HG02884 (cell line): ENCODE measurements around the gene ARHGEF16.

ENCODE experiments used
- ATAC-seq: cut with Tn5 transposase; IDR thresholded peaks from one replicate; pipeline ENCODE4 v1.9.1; 2021; ENCODE audit warnings: mild to moderate bottlenecking, moderate library complexity; ENCODE audit not compliant: unreplicated experiment

Gene ARHGEF16

DNA sequence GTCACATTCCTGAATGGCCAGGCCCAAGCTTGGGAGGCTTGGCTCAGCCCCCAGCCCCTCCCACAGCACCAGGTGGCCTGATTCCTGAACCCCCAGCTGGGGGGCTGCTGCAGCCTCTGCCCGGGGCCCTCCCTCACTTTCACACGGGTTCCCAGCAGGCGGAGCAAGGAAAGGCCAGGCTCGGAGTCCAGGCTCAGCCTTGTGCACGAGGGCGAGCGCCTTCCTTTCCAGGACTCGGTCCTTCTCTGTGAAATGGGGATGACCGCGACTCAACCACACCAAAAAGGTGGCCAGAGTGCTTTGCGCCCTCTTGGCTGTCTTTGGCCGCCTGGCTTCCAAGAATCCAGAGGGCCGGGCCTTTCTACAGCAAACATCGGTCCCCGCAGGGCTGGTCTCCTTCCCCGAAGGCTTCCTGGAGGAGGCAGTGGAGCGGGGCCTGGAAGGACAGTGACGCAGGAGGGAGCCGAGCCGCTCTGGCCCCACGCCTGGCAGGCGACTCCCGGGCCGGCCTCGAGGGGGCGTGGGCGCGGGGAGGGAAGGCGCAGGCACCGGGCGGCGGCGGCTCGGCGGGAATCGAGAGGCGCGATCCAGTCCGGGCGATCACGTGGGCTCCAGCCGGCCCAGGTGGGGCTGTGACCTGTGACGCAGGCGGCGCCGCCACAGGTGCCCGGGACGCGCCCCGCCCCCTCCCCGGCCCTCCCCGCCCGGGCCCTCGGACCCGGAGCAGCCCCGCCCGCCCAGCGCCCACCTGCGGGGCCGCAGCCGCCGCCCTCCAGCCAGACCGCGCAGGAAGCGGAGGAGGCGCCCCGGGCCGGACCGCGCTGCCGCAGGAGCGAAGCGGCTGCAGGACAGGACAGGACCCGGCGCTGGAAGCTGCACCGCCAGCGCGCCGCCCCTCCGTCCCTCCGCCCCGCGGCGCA, at the start of gene ARHGEF16:
ARHGEF16 (plus strand) TSS at position 775 of the 920 bp plus-strand sequence. CDS start 8,420 bp downstream, outside the sequence.
- no peak for ATAC-seq

DNA sequence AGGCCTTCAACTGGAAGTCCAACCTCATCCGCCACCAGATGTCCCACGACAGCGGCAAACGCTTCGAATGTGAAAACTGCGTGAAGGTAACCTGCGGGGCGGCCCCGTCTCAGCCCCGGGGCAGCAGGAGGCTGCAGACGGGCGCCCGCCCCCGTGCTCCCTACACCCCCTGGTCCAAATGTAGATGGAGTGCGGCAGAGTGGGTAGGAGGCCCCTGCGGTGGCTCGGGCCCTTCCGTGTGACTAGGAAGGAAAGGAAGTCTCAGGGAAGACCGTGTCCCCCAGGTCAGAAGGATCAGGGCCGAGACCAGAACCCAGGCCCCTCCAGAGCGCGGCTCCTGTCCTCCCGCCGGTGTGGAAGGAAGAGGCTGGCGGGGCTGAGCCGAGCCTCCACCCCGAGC, 49.7 kb upstream of the ARHGEF16 start:
- no peak for ATAC-seq

- ATAC-seq: no peak
Observed at GRCh38 chr1:3405491-3405890, 49.0 kb upstream of the ARHGEF16 start.

DNA sequence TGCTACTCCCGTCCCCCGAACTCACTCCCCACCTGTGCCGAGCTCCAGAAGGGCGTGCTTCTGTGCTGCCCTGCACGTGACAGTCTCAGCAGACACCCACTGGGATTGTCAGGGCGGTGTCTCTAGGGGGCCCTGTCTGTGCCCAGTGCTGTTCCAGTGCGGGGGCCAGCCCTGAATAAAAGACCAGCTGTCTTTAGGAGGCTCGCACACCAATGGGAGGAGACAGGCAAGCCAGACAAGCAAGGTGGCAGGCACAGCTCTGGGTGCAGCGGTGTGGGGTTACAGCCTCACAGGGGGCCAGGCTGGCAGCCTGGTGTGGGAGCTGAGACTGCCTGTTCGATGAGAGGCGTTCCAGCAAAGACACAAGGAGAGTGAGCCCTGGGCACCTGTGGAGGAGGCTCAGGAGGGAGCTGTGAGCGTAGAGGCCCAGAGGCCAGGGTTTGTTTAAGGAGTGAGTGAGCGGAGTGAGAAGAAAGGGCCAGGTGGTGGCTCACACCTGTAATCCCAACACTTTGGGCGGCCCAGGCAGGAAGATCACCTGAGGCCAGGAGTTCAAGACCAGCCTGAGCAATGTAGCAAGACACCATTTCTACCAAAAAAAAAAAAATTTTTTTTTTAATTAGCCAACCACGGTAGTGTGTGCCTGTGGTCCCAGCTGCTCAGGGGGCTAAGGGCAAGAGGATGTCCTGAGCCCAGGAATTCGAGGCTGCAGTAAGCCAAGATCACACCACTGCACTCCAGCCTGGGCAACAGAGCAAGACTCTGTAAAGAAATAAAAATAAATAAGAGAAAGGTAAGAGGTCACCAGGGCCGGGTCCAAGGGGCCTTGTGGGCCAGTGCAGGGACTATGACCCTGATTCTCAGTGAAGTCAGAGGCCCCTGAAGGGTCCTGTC, 48.2 kb upstream of the ARHGEF16 start:
- ATAC-seq: no peak

GRCh38 chr1:3407021-3407420, 47.4 kb upstream of the ARHGEF16 start:
- ATAC-seq: no peak

- ATAC-seq: no peak
Observed at GRCh38 chr1:3408751-3409266, 45.7 kb upstream of the ARHGEF16 start.

GRCh38 chr1:3409366-3410141, 44.9 kb upstream of the ARHGEF16 start:
- no peak for ATAC-seq

- ATAC-seq: no peak
Observed at GRCh38 chr1:3410142-3410925, 44.1 kb upstream of the ARHGEF16 start.

GRCh38 chr1:3411806-3412205, 42.7 kb upstream of the ARHGEF16 start:
- ATAC-seq: no peak

GRCh38 chr1:3412376-3412775, 42.1 kb upstream of the ARHGEF16 start:
- no peak for ATAC-seq

GRCh38 chr1:3413975-3414710, 40.3 kb upstream of the ARHGEF16 start:
- no peak for ATAC-seq

DNA sequence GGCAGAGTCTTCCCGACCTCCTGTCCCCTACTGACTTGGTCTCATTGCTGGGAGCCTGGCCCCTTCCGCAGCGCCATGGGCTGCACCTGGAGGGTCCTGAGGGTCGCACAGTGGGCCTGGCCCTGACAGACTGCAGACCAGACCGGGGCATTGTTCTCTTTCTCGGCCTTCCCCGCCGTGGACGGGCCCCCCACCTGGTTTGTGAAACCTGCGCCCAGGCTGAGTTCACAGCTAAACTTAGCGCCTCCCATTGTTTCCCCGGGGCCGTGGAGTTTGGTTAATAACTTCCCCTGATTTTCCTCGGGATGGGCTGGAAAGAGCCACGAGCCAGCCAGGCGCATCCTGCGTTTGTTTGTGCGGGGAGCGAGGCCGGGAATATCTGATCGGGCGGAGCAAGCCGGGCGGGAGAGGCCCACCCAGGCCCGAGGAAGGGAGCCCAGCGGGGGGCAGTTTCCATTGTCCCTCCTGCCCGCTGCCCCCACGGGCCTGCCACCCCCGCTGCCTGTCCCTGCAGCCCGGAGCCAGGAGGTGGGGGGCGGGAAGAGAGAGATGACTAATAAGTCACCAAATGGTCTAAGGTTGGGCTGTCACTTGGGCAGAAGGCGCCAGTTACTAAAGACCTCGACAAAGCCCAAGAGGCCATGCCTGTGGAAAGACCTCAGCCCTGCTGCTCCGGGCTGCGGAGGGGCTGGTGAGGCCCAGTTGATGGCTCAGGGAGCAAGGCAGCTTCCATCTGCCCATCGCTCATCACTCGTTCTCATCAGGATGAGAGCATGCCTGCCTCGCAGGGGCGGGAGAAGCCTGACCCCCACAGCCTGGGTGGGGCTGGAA, 39.0 kb upstream of the ARHGEF16 start:
- no peak for ATAC-seq

- ATAC-seq: no peak
Observed at GRCh38 chr1:3417082-3417739, 37.3 kb upstream of the ARHGEF16 start.

GRCh38 chr1:3417934-3418333, 36.5 kb upstream of the ARHGEF16 start:
- no peak for ATAC-seq

DNA sequence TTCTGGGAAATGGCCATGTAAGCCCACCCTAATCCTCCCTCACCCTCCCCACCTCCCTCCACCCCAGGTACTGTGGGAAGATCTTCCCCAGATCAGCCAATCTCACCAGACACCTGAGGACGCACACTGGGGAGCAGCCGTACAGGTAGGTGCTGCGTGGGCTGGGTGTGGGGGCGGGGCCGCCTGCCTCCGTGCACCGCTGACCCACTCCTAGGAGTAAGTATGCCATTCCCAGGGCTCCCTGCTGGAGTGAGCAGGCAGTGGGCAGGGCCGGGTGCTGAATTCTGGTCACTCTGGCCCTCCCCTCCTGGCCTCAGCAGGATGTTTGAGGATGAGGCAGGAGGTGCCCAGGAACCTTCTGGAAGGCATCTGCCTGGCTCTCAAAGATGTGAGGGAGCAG, 35.9 kb upstream of the ARHGEF16 start:
- ATAC-seq: no peak

- ATAC-seq: no peak
Observed at GRCh38 chr1:3419415-3420204, 34.9 kb upstream of the ARHGEF16 start.
